ENCODE results near the gene CYP27C1. TPM values are rescaled to one million over a fixed set of nuclear protein-coding genes. Genes with fewer than 3 reads are reported as not detected.

The CYP27C1 gene
- polyA plus RNA-seq, 1 donor from 2014 or later = 0.84 TPM

GRCh38 chr2:127139766-127140165 lies 80.3 kb downstream of the CYP27C1 start:
- Histone ChIP-seq H3K27me3 (ENCODE audit: insufficient read depth, low read depth, low read length) (no peaks in the 10 kb centered on the region), H3F3A (ENCODE audit: insufficient read depth, low read length, poor library complexity, severe bottlenecking) (no peaks in the 10 kb centered on the region), H3K4me2 (ENCODE audit: low read length) (no peak overlapping the region), H4K20me1 (ENCODE audit: insufficient read depth) (no peaks in the 10 kb centered on the region), H3K36me3 (ENCODE audit: insufficient read depth, low read length) (no peaks in the 10 kb centered on the region), H3K4me3 (ENCODE audit: low read length) (no peak overlapping the region), H3K9me3 (ENCODE audit: low read length) (no peaks in the 10 kb centered on the region), H3K27ac (ENCODE audit: low read length) (no peak overlapping the region), H2AFZ (ENCODE audit: low read depth, low read length) (no peak overlapping the region), H3K9me2 (ENCODE audit: insufficient read depth, low read length) (no peaks in the 10 kb centered on the region), H3K79me2 (replicated peaks; ENCODE audit: insufficient read depth, low read length) (no peaks in the 10 kb centered on the region), H3K9ac (ENCODE audit: low read length) (no peak overlapping the region)
- TF ChIP-seq EP300 (conservative IDR thresholded peaks at IDR 0.05; ENCODE audit: poor library complexity, severe bottlenecking) (no peak), RAD21 (conservative IDR thresholded peaks at IDR 0.05) (no peak), TAF1 (IDR thresholded peaks at IDR 0.05; ENCODE audit: low read depth) (no peak), POLR2AphosphoS5 (IDR thresholded peaks at IDR 0.05) (no peak), EZH2 (IDR thresholded peaks at IDR 0.05; ENCODE audit: borderline replicate concordance, insufficient read depth, low read length, poor library complexity, severe bottlenecking) (no peak), MXI1 (conservative IDR thresholded peaks at IDR 0.05; ENCODE audit: poor library complexity, severe bottlenecking) (no peak), SMC3 (conservative IDR thresholded peaks at IDR 0.05; ENCODE audit: poor library complexity) (no peak), CTCF (IDR thresholded peaks at IDR 0.05; ENCODE audit: poor library complexity, severe bottlenecking) (no peak)
- TF ChIP-seq, protein P1, sequence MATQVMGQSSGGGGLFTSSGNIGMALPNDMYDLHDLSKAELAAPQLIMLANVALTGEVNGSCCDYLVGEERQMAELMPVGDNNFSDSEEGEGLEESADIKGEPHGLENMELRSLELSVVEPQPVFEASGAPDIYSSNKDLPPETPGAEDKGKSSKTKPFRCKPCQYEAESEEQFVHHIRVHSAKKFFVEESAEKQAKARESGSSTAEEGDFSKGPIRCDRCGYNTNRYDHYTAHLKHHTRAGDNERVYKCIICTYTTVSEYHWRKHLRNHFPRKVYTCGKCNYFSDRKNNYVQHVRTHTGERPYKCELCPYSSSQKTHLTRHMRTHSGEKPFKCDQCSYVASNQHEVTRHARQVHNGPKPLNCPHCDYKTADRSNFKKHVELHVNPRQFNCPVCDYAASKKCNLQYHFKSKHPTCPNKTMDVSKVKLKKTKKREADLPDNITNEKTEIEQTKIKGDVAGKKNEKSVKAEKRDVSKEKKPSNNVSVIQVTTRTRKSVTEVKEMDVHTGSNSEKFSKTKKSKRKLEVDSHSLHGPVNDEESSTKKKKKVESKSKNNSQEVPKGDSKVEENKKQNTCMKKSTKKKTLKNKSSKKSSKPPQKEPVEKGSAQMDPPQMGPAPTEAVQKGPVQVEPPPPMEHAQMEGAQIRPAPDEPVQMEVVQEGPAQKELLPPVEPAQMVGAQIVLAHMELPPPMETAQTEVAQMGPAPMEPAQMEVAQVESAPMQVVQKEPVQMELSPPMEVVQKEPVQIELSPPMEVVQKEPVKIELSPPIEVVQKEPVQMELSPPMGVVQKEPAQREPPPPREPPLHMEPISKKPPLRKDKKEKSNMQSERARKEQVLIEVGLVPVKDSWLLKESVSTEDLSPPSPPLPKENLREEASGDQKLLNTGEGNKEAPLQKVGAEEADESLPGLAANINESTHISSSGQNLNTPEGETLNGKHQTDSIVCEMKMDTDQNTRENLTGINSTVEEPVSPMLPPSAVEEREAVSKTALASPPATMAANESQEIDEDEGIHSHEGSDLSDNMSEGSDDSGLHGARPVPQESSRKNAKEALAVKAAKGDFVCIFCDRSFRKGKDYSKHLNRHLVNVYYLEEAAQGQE (IDR thresholded peaks at IDR 0.05; ENCODE audit: borderline replicate concordance) = no peak

GRCh38 chr2:127138281-127138680 lies 81.8 kb downstream of the CYP27C1 start:
- H3K27ac ChIP-seq (ENCODE audit: low read length) = no peak overlapping the region
- no peak for TF ChIP-seq EZH2 (IDR thresholded peaks at IDR 0.05; ENCODE audit: borderline replicate concordance, insufficient read depth, low read length, poor library complexity, severe bottlenecking)
- TF ChIP-seq TAF1 (IDR thresholded peaks at IDR 0.05; ENCODE audit: low read depth) = no peak
- no peak for TF ChIP-seq EP300 (conservative IDR thresholded peaks at IDR 0.05; ENCODE audit: poor library complexity, severe bottlenecking)
- TF ChIP-seq SMC3 (conservative IDR thresholded peaks at IDR 0.05; ENCODE audit: poor library complexity) = no peak
- TF ChIP-seq CTCF (IDR thresholded peaks at IDR 0.05; ENCODE audit: poor library complexity, severe bottlenecking) = no peak
- TF ChIP-seq POLR2AphosphoS5 (IDR thresholded peaks at IDR 0.05) = no peak
- TF ChIP-seq RAD21 (conservative IDR thresholded peaks at IDR 0.05) = no peak
- TF ChIP-seq, protein P1 (IDR thresholded peaks at IDR 0.05; ENCODE audit: borderline replicate concordance) = no peak
- TF ChIP-seq MXI1 (conservative IDR thresholded peaks at IDR 0.05; ENCODE audit: poor library complexity, severe bottlenecking) = no peak
- no peak overlapping the region for H2AFZ ChIP-seq (ENCODE audit: low read depth, low read length)
- no peaks in the 10 kb centered on the region for H3K9me3 ChIP-seq (ENCODE audit: low read length)
- H4K20me1 ChIP-seq (ENCODE audit: insufficient read depth) = no peaks in the 10 kb centered on the region
- no peaks in the 10 kb centered on the region for H3F3A ChIP-seq (ENCODE audit: insufficient read depth, low read length, poor library complexity, severe bottlenecking)
- H3K9ac ChIP-seq (ENCODE audit: low read length) = no peak overlapping the region
- no peaks in the 10 kb centered on the region for H3K79me2 ChIP-seq (replicated peaks; ENCODE audit: insufficient read depth, low read length)
- H3K9me2 ChIP-seq (ENCODE audit: insufficient read depth, low read length) = no peaks in the 10 kb centered on the region
- no peak overlapping the region for H3K4me2 ChIP-seq (ENCODE audit: low read length)
- H3K36me3 ChIP-seq (ENCODE audit: insufficient read depth, low read length) = no peaks in the 10 kb centered on the region
- no peaks in the 10 kb centered on the region for H3K27me3 ChIP-seq (ENCODE audit: insufficient read depth, low read depth, low read length)
- no peak overlapping the region for H3K4me3 ChIP-seq (ENCODE audit: low read length)

Measured in neural cell (in vitro differentiated cells).